B cell (primary cell): ENCODE results near the gene PPP1R12B. TPM values are rescaled to one million over a fixed set of nuclear protein-coding genes. Genes with fewer than 3 reads are reported as not detected.

Experiments
- ATAC-seq: fragments of 200-7000 bp; cut with Tn5 transposase; one replicate; pipeline ENCODE4 v1.10.0; 2021; ENCODE audit warnings: low read depth, mild to moderate bottlenecking, moderate number of reproducible peaks, moderate library complexity
- CTCF ChIA-PET: fragments of 350-600 bp; sonication (Branson Sonifier 250); formaldehyde crosslinking; loops from one replicate; lab custom pipeline; 2021; ENCODE audit warnings: antibody characterized with exemption, inconsistent platforms; lab: Charles Lee
- POLR2A ChIA-PET: fragments of 350-600 bp; sonication (Branson Sonifier 250); formaldehyde crosslinking; loops from one replicate; lab custom pipeline; 2021; ENCODE audit warnings: antibody characterized with exemption; lab: Charles Lee
- DNase-seq: peaks from one replicate; pipeline ENCODE4 v3.0.0; 2013
- H2AFZ ChIP-seq: 2 replicates; pipeline ENCODE4 v1.6.1; 2012; ENCODE audit warnings: mild to moderate bottlenecking, low read depth, low read length; ENCODE audit not compliant: insufficient read depth, poor library complexity, severe bottlenecking
- H3K27ac ChIP-seq, 2 donors: 1 replicate in 1 of 2; 2 replicates in 1 of 2; pipeline ENCODE4 v1.5.1; 2012 to 2013; ENCODE audit warnings: low read length in 2 of 2, mild to moderate bottlenecking in 2 of 2, moderate library complexity in 1 of 2
- H3K27me3 ChIP-seq, 4 experiments: fragments of 200-600 bp in 1 of 4; sonication (generic) in 1 of 4; replicated peaks in 1 of 4; 1 replicate in 2 of 4; 2 replicates in 2 of 4; pipeline versions ENCODE4 v1.6.1 to v1.7.0; 2013 to 2016; ENCODE audit warnings: low read length in 3 of 4, mild to moderate bottlenecking in 2 of 4, mixed read lengths in 1 of 4, moderate library complexity in 1 of 4; ENCODE audit not compliant: insufficient read depth in 4 of 4, control insufficient read depth in 3 of 4; ENCODE audit errors: control extremely low read depth in 1 of 4
- H3K36me3 ChIP-seq, 2 experiments: replicated peaks in 1 of 2; 1 replicate in 1 of 2; 2 replicates in 1 of 2; pipeline versions ENCODE4 v1.6.1 to v1.7.1; 2013; ENCODE audit warnings: low read length in 1 of 2; ENCODE audit not compliant: insufficient read depth in 2 of 2, control insufficient read depth in 1 of 2; ENCODE audit errors: control extremely low read depth in 1 of 2, extremely low read depth in 1 of 2
- H3K4me1 ChIP-seq, 2 donors: fragments of 200-600 bp in 1 of 2; sonication (generic) in 1 of 2; 1 replicate in 1 of 2; 2 replicates in 1 of 2; pipeline versions ENCODE4 v1.5.1 to v1.6.1; 2013 to 2017; ENCODE audit warnings: low read length in 2 of 2; ENCODE audit not compliant: control insufficient read depth in 2 of 2, insufficient read depth in 2 of 2
- H3K4me2 ChIP-seq: replicated peaks from 2 replicates; pipeline ENCODE3; 2012; ENCODE audit warnings: mild to moderate bottlenecking, low read depth, low read length; ENCODE audit not compliant: poor library complexity, severe bottlenecking
- H3K4me3 ChIP-seq, 5 experiments: fragments of 200-600 bp in 1 of 5; sonication (generic) in 1 of 5; 1 replicate in 3 of 5; 2 replicates in 2 of 5; pipeline versions ENCODE4 v1.5.1 to v1.7.0; 2011 to 2016; ENCODE audit warnings: low read length in 4 of 5, mild to moderate bottlenecking in 4 of 5, low read depth in 2 of 5, control low read depth in 1 of 5, moderate library complexity in 1 of 5; ENCODE audit not compliant: insufficient read depth in 1 of 5; ENCODE audit errors: control extremely low read depth in 1 of 5, extremely low read depth in 1 of 5
- H3K79me2 ChIP-seq: fragments of 200-600 bp; sonication (generic); one replicate; pipeline ENCODE4 v1.6.0; 2016; ENCODE audit warnings: low read length; ENCODE audit not compliant: control insufficient read depth, insufficient read depth
- H3K9ac ChIP-seq: fragments of 200-600 bp; sonication (generic); 2 replicates; pipeline ENCODE4 v1.6.1; 2017; ENCODE audit warnings: mild to moderate bottlenecking, low read length, moderate library complexity
- H3K9me3 ChIP-seq, 3 donors: one replicate each; pipeline versions ENCODE4 v1.6.1 to v1.7.1; 2013; ENCODE audit warnings: low read length in 2 of 3; ENCODE audit not compliant: control insufficient read depth in 2 of 3, insufficient read depth in 1 of 3; ENCODE audit errors: control extremely low read depth in 1 of 3
- H4K20me1 ChIP-seq: 2 replicates; pipeline ENCODE4 v1.6.0; 2012; ENCODE audit warnings: mild to moderate bottlenecking, low read length; ENCODE audit not compliant: insufficient read depth, control insufficient read depth, poor library complexity, severe bottlenecking
- H3K27ac Mint-ChIP-seq: one replicate; pipeline ENCODE4 v1.8.0; 2021; ENCODE audit warnings: mixed read lengths
- H3K27me3 Mint-ChIP-seq: one replicate; pipeline ENCODE4 v1.8.0; 2021; ENCODE audit warnings: mixed read lengths
- H3K4me1 Mint-ChIP-seq: one replicate; pipeline ENCODE4 v1.8.0; 2021; ENCODE audit warnings: mixed read lengths
- H3K4me3 Mint-ChIP-seq: one replicate; pipeline ENCODE4 v1.8.0; 2021; ENCODE audit warnings: mixed read lengths
- H3K9me3 Mint-ChIP-seq: one replicate; pipeline ENCODE4 v1.8.0; 2022; ENCODE audit warnings: mixed read lengths; ENCODE audit not compliant: insufficient read depth
- CTCF ChIP-seq: fragments of 200-600 bp; IDR thresholded peaks from one replicate; pipeline ENCODE4 v1.8.0; 2022; ENCODE audit warnings: antibody characterized with exemption, mild to moderate bottlenecking
- EZH2 ChIP-seq: IDR thresholded peaks from 2 replicates; pipeline ENCODE4 v1.6.1; 2012; ENCODE audit warnings: borderline replicate concordance, low read depth, mild to moderate bottlenecking, moderate library complexity, low read length; ENCODE audit not compliant: insufficient read depth, poor library complexity, severe bottlenecking
- WGBS: methylation state at CpG from one replicate; pipeline ENCODE4 v1.1.5; 2013; ENCODE audit warnings: missing lambda C conversion rate; ENCODE audit not compliant: insufficient coverage; 5-methylcytosine and 5-hydroxymethylcytosine counted together
- intact Hi-C: fragments of 100-400 bp; cut with micrococcal nuclease; formaldehyde crosslinking; loops from one replicate; pipeline ENCODE4 v1.10.0; 2022
- polyA plus RNA-seq: library from polyadenylated mRNA; depleted of rRNA; stranded (reverse); fragments of >200 nt; gene quantifications from 2 replicates; pipeline ENCODE4 v1.2.3, GENCODE V29; 2012
- total RNA-seq, 2 donors: library from RNA; stranded (reverse); fragments of 120-200 nt in 1 of 2; gene quantifications; 1 replicate in 1 of 2; 2 replicates in 1 of 2; pipeline versions ENCODE4 v1.2.3 to v1.2.4, GENCODE V29; 2013 to 2022

Gene PPP1R12B
- total and polyA plus RNA-seq, 2 donors (not counting 1 experiment from before 2014, with no cell fraction given) = 7.1 to 49.6 TPM

- peak; percentile 66 for ATAC-seq
- Mint-ChIP-seq H3K27ac (no peak overlapping the region), H3K9me3 (no peaks in the 10 kb centered on the region), H3K4me3 (no peak overlapping the region), H3K4me1 (peaks cover 26% of the 10 kb centered on the region), H3K27me3 (no peaks in the 10 kb centered on the region)
- Histone ChIP-seq H3K9me3 (no peaks in the 10 kb centered on the region), H3K27ac (no peak overlapping the region), H3K79me2 (no peaks in the 10 kb centered on the region), H3K4me3 (no peak overlapping the region), H3K27me3 (no peaks in the 10 kb centered on the region), H2AFZ (no peak overlapping the region), H3K4me1 (peaks cover 8 to 19% of the 10 kb centered on the region in 2 donors), H3K9ac (no peak overlapping the region), H4K20me1 (no peaks in the 10 kb centered on the region), H3K36me3 (no peaks in the 10 kb centered on the region), H3K4me2 (no peak overlapping the region)
- POLR2A ChIA-PET = no interaction called here
- TF ChIP-seq EZH2 = no peak
- peak; percentile 38 for TF ChIP-seq CTCF
- 58% methylated on average over 15 of the region's 16 CpGs for WGBS
- CTCF ChIA-PET = interaction anchor here (0.6 to 2.8 kb wide), 9 partner anchors 24 to 254 kb away, joined by 3 to 8 read pairs (median 3); no protein-coding TSS in a partner anchor
- intact Hi-C loops = no loop called here
- peak; percentile 41 for DNase-seq
Measured at GRCh38 chr1:202599669-202600431, 251.4 kb downstream of the PPP1R12B start.

GRCh38 chr1:202600432-202601041 lies 252.0 kb downstream of the PPP1R12B start:
- H3K79me2 ChIP-seq = no peaks in the 10 kb centered on the region
- H3K36me3 ChIP-seq = no peaks in the 10 kb centered on the region
- H3K9ac ChIP-seq = no peak overlapping the region
- no peak overlapping the region for H2AFZ ChIP-seq
- no peak for ATAC-seq
- POLR2A ChIA-PET = no interaction called here
- no peak overlapping the region for H3K27ac ChIP-seq
- 85% methylated on average over 5 of the region's 10 CpGs for WGBS
- H3K9me3 Mint-ChIP-seq = no peaks in the 10 kb centered on the region
- no peak overlapping the region for H3K4me3 ChIP-seq
- no peaks in the 10 kb centered on the region for H4K20me1 ChIP-seq
- H3K4me2 ChIP-seq = no peak overlapping the region
- intact Hi-C loops = no loop called here
- peaks cover 25% of the 10 kb centered on the region for H3K4me1 Mint-ChIP-seq
- no peak for DNase-seq
- TF ChIP-seq EZH2 (no peak), CTCF (no peak)
- no peaks in the 10 kb centered on the region for H3K27me3 ChIP-seq
- CTCF ChIA-PET = interaction anchor here (0.6 to 2.8 kb wide), 8 partner anchors 25 to 137 kb away, joined by 3 to 8 read pairs (median 3); no protein-coding TSS in a partner anchor
- H3K4me1 ChIP-seq = peaks cover 8 to 19% of the 10 kb centered on the region in 2 donors
- no peaks in the 10 kb centered on the region for H3K9me3 ChIP-seq
- no peaks in the 10 kb centered on the region for H3K27me3 Mint-ChIP-seq
- no peak overlapping the region for H3K27ac Mint-ChIP-seq
- no peak overlapping the region for H3K4me3 Mint-ChIP-seq
